HEK293 (cell line): ENCODE results near the gene MAML1.
A peak's percentile ranks its signal among the peaks of the same experiment; 100 is the strongest.

Experiments used
- CTCF ChIA-PET: fragments of 350-600 bp; formaldehyde crosslinking; extraction: SDS; loops from one replicate; lab custom pipeline; 2021; ENCODE audit warnings: antibody characterized with exemption; lab: Yijun Ruan, JAX
- POLR2A ChIA-PET: fragments of 300-600 bp; formaldehyde crosslinking; extraction: SDS; loops from one replicate; lab custom pipeline; 2020; ENCODE audit warnings: antibody characterized with exemption, inconsistent platforms; lab: Yijun Ruan, JAX
- H3K27ac ChIP-seq: fragments of 200-500 bp; sonication (Bioruptor generic); 2 replicates; pipeline ENCODE4 v1.5.1; 2014; ENCODE audit warnings: low read depth, low read length, control low read depth, inconsistent platforms; ENCODE audit errors: extremely low read depth
- H3K36me3 ChIP-seq, 2 experiments: fragments of 200-500 bp in 1 of 2; sonication (Bioruptor generic) in 1 of 2; 1 replicate in 1 of 2; 2 replicates in 1 of 2; pipeline ENCODE4 v1.5.1; 2014 to 2017; ENCODE audit warnings: inconsistent platforms in 2 of 2, low read length in 2 of 2; ENCODE audit not compliant: control insufficient read depth in 2 of 2, insufficient read depth in 1 of 2
- H3K4me1 ChIP-seq: fragments of 200-500 bp; sonication (Bioruptor generic); 2 replicates; pipeline ENCODE4 v1.5.1; 2014; ENCODE audit warnings: mild to moderate bottlenecking, low read length, inconsistent platforms; ENCODE audit not compliant: control insufficient read depth, insufficient read depth
- H3K4me3 ChIP-seq: 2 replicates; pipeline ENCODE4 v1.5.1; 2011; ENCODE audit warnings: low read depth, mild to moderate bottlenecking, control low read depth, low read length, moderate library complexity
- H3K9me3 ChIP-seq: fragments of 200-500 bp; sonication (Bioruptor generic); 2 replicates; pipeline ENCODE4 v1.5.1; 2014; ENCODE audit warnings: low read depth, low read length, inconsistent platforms; ENCODE audit not compliant: control insufficient read depth, insufficient read depth
- GFI1B ChIP-seq: fragments of 450-650 bp; formaldehyde crosslinking; IDR thresholded peaks from 2 replicates; pipeline ENCODE4 v1.5.1; 2016; ENCODE audit warnings: missing biosample characterization, missing genetic modification characterization
- GLIS2 ChIP-seq: fragments of 450-650 bp; formaldehyde crosslinking; IDR thresholded peaks from 2 replicates; pipeline ENCODE4 v1.5.1; 2016; ENCODE audit warnings: missing biosample characterization, missing genetic modification characterization
- HOXA7 ChIP-seq: sonication (generic); formaldehyde crosslinking; IDR thresholded peaks from 2 replicates; pipeline ENCODE4 v1.8.1; 2022; ENCODE audit warnings: missing genetic modification reagents, borderline replicate concordance
- REPIN1 ChIP-seq: fragments of 450-650 bp; formaldehyde crosslinking; IDR thresholded peaks from 2 replicates; pipeline ENCODE4 v1.5.1; 2017; ENCODE audit warnings: missing biosample characterization, missing genetic modification characterization, low read depth
- TRIM28 ChIP-seq: IDR thresholded peaks from 2 replicates; pipeline ENCODE4 v1.6.1; 2011; ENCODE audit warnings: low read length, control low read depth, borderline replicate concordance
- TSHZ1 ChIP-seq: fragments of 450-650 bp; formaldehyde crosslinking; IDR thresholded peaks from 2 replicates; pipeline ENCODE4 v1.5.1; 2016; ENCODE audit warnings: missing biosample characterization, missing genetic modification characterization, borderline replicate concordance
- YY2 ChIP-seq: fragments of 450-650 bp; formaldehyde crosslinking; IDR thresholded peaks from 2 replicates; pipeline ENCODE4 v1.5.1; 2016; ENCODE audit warnings: missing biosample characterization, missing genetic modification characterization
- ZBTB8A ChIP-seq: fragments of 450-650 bp; formaldehyde crosslinking; IDR thresholded peaks from 2 replicates; pipeline ENCODE4 v1.5.1; 2016; ENCODE audit warnings: missing biosample characterization, missing genetic modification characterization
- ZFHX2 ChIP-seq: fragments of 450-650 bp; formaldehyde crosslinking; conservative IDR thresholded peaks from 2 replicates; pipeline ENCODE4 v1.5.1; 2016; ENCODE audit warnings: missing biosample characterization, missing genetic modification characterization
- ZNF155 ChIP-seq: fragments of 450-650 bp; formaldehyde crosslinking; IDR thresholded peaks from 2 replicates; pipeline ENCODE4 v1.5.1; 2016; ENCODE audit warnings: missing biosample characterization, missing genetic modification characterization
- ZNF16 ChIP-seq: fragments of 450-650 bp; formaldehyde crosslinking; IDR thresholded peaks from 2 replicates; pipeline ENCODE4 v1.5.1; 2016; ENCODE audit warnings: low read depth, missing biosample characterization, missing genetic modification characterization
- ZNF239 ChIP-seq: fragments of 450-650 bp; formaldehyde crosslinking; IDR thresholded peaks from 2 replicates; pipeline ENCODE4 v1.5.1; 2016; ENCODE audit warnings: missing biosample characterization, missing genetic modification characterization
- ZNF423 ChIP-seq: fragments of 450-650 bp; formaldehyde crosslinking; IDR thresholded peaks from 2 replicates; pipeline ENCODE4 v1.5.1; 2016; ENCODE audit warnings: missing biosample characterization, missing genetic modification characterization
- ZNF544 ChIP-seq: fragments of 450-650 bp; formaldehyde crosslinking; IDR thresholded peaks from 2 replicates; pipeline ENCODE4 v1.5.0; 2017; ENCODE audit warnings: missing biosample characterization, missing genetic modification characterization
- ZNF623 ChIP-seq: fragments of 450-650 bp; formaldehyde crosslinking; IDR thresholded peaks from 2 replicates; pipeline ENCODE4 v1.5.1; 2016; ENCODE audit warnings: missing biosample characterization, missing genetic modification characterization
- ZNF664 ChIP-seq: fragments of 450-650 bp; formaldehyde crosslinking; IDR thresholded peaks from 2 replicates; pipeline ENCODE4 v1.5.1; 2016; ENCODE audit warnings: missing biosample characterization, missing genetic modification characterization
- ZNF670 ChIP-seq: fragments of 450-650 bp; formaldehyde crosslinking; IDR thresholded peaks from 2 replicates; pipeline ENCODE4 v1.5.1; 2016; ENCODE audit warnings: missing biosample characterization, missing genetic modification characterization, low read depth
- ZNF704 ChIP-seq: fragments of 450-650 bp; formaldehyde crosslinking; IDR thresholded peaks from 2 replicates; pipeline ENCODE4 v1.5.1; 2016; ENCODE audit warnings: missing biosample characterization, missing genetic modification characterization
- TF ChIP-seq, protein P1 (sequence below): fragments of 450-650 bp; formaldehyde crosslinking; IDR thresholded peaks from 2 replicates; pipeline ENCODE4 v1.5.1; 2016; ENCODE audit warnings: missing biosample characterization, missing genetic modification characterization
- TF ChIP-seq, protein P2 (sequence below): fragments of 450-650 bp; formaldehyde crosslinking; optimal IDR thresholded peaks from 2 replicates; pipeline ENCODE3; 2016; ENCODE audit warnings: missing biosample characterization, mild to moderate bottlenecking, missing genetic modification characterization
- TF ChIP-seq, protein P3 (sequence below): fragments of 450-650 bp; formaldehyde crosslinking; IDR thresholded peaks from 2 replicates; pipeline ENCODE4 v1.5.1; 2016; ENCODE audit warnings: missing biosample characterization, missing genetic modification characterization
- TF ChIP-seq, protein P4 (sequence below): fragments of 450-650 bp; formaldehyde crosslinking; IDR thresholded peaks from 2 replicates; pipeline ENCODE4 v1.5.1; 2017; ENCODE audit warnings: missing biosample characterization, missing genetic modification characterization

MAML1 gene

GRCh38 chr5:179776411-179776938 lies 43.9 kb downstream of the MAML1 start:
- Histone ChIP-seq H3K9me3 (no peaks in the 10 kb centered on the region), H3K27ac (no peak overlapping the region), H3K4me1 (no peaks in the 10 kb centered on the region), H3K4me3 (no peak overlapping the region), H3K36me3 (peaks cover 16 to 85% of the 10 kb centered on the region in 2 experiments)
- POLR2A ChIA-PET = no interaction called here
- TF ChIP-seq, protein P1, sequence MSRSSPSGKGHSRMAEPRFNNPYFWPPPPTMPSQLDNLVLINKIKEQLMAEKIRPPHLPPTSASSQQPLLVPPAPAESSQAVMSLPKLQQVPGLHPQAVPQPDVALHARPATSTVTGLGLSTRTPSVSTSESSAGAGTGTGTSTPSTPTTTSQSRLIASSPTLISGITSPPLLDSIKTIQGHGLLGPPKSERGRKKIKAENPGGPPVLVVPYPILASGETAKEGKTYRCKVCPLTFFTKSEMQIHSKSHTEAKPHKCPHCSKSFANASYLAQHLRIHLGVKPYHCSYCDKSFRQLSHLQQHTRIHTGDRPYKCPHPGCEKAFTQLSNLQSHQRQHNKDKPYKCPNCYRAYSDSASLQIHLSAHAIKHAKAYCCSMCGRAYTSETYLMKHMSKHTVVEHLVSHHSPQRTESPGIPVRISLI (tag by site-specific recombination) = no peak
- no peak for TF ChIP-seq TRIM28
- TF ChIP-seq ZNF239 = no peak
- no peak for TF ChIP-seq ZNF544 (tag by site-specific recombination)
- TF ChIP-seq YY2 (tag by site-specific recombination) = no peak
- TF ChIP-seq GLIS2 (tag by site-specific recombination) = no peak
- TF ChIP-seq ZNF423 (tag by site-specific recombination) = no peak
- TF ChIP-seq ZFHX2 = no peak
- no peak for TF ChIP-seq GFI1B (tag by site-specific recombination)
- no peak for TF ChIP-seq TSHZ1
- TF ChIP-seq, protein P2, sequence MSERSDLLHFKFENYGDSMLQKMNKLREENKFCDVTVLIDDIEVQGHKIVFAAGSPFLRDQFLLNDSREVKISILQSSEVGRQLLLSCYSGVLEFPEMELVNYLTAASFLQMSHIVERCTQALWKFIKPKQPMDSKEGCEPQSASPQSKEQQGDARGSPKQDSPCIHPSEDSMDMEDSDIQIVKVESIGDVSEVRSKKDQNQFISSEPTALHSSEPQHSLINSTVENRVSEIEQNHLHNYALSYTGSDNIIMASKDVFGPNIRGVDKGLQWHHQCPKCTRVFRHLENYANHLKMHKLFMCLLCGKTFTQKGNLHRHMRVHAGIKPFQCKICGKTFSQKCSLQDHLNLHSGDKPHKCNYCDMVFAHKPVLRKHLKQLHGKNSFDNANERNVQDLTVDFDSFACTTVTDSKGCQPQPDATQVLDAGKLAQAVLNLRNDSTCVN = no peak
- TF ChIP-seq ZNF704 (tag by site-specific recombination) = no peak
- TF ChIP-seq, protein P3, sequence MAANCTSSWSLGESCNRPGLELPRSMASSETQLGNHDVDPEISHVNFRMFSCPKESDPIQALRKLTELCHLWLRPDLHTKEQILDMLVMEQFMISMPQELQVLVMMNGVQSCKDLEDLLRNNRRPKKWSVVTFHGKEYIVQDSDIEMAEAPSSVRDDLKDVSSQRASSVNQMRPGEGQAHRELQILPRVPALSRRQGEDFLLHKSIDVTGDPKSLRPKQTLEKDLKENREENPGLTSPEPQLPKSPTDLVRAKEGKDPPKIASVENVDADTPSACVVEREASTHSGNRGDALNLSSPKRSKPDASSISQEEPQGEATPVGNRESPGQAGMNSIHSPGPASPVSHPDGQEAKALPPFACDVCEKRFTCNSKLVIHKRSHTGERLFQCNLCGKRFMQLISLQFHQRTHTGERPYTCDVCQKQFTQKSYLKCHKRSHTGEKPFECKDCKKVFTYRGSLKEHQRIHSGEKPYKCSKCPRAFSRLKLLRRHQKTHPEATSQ (tag by site-specific recombination) = no peak
- TF ChIP-seq ZNF16 (tag by site-specific recombination) = no peak
- TF ChIP-seq HOXA7 (CRISPR knock-in tag) = no peak
- no peak for TF ChIP-seq ZNF623 (tag by site-specific recombination)
- CTCF ChIA-PET = interaction anchor here (2.1 kb wide), 1 partner anchor 13 kb away, joined by 17 read pairs; no protein-coding TSS in a partner anchor

GRCh38 chr5:179777456-179777855 lies 44.8 kb downstream of the MAML1 start:
- Histone ChIP-seq H3K4me3 (no peak overlapping the region), H3K36me3 (peaks cover 9 to 80% of the 10 kb centered on the region in 2 experiments; a peak in 2 of 3 replicates)
- TF ChIP-seq, protein P4, sequence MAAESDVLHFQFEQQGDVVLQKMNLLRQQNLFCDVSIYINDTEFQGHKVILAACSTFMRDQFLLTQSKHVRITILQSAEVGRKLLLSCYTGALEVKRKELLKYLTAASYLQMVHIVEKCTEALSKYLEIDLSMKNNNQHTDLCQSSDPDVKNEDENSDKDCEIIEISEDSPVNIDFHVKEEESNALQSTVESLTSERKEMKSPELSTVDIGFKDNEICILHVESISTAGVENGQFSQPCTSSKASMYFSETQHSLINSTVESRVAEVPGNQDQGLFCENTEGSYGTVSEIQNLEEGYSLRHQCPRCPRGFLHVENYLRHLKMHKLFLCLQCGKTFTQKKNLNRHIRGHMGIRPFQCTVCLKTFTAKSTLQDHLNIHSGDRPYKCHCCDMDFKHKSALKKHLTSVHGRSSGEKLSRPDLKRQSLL (tag by site-specific recombination) = peak; percentile 20; the same call in 1 of the 2 replicates
- TF ChIP-seq ZNF155 (tag by site-specific recombination) (no peak), ZNF670 (tag by site-specific recombination) (no peak), ZBTB8A (tag by site-specific recombination) (no peak), REPIN1 (no peak), ZNF664 (no peak)
- TF ChIP-seq, all 188 proteins: peak for 1
- Histone ChIP-seq H3K9me3 (no peaks in the 10 kb centered on the region), H3K27ac (no peak overlapping the region), H3K4me1 (no peaks in the 10 kb centered on the region)
- POLR2A ChIA-PET = interaction anchor here (0.6 to 0.8 kb wide), 2 partner anchors 43 to 116 kb away, joined by 3 read pairs; partner anchors contain the start of gene SQSTM1
- CTCF ChIA-PET = interaction anchor here (2.1 kb wide), 1 partner anchor 14 kb away, joined by 17 read pairs; no protein-coding TSS in a partner anchor
